ENCODE results near the gene LTC4S.
A peak's percentile ranks its signal among the peaks of the same experiment; 100 is the strongest.
"Not testable (repeated sequence)": the region's sequence is repeated elsewhere in the genome, so short reads cannot be mapped to it uniquely, and the experiment has no call there.

LTC4S gene

DNA sequence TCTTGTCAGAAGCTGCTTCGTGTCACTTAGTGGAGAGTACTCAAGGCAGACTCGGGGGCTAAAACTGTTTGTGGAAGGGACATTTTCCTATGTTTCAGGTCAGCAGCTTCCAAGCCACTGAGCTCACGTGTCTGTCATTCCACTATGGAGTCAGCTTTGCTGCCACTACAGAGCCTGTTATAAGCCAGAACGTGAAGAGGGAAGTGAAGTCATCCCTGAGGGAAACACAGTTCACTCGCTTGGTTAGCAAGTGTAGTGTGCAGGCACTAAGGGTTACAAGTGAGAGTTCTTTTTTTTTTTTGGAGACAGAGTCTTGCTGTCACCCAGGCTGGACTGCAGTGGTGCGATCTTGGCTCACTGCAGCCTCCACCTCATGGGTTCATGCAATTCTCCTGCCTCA lies 24.5 kb upstream of the LTC4S start:
- no peak for DNase-seq

DNA sequence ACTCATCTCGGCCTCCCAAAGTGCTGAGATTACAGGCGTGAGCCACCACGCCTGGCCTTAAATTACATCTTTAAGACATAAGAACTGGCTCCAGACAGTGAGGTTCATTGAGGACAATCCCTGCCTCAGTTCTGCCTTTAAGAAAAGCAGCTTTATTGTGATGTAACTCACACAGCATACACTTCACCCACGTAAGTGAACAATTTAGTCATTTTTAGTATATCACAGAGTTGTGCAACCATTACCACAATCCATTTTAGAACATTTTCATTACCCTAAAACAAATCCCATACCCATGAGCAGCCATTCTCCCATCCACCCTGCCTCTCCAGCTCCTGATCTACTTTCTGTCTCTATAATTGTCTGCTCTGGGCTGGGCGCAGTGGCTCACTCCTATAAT lies 24.0 kb upstream of the LTC4S start:
- no peak for DNase-seq

DNA sequence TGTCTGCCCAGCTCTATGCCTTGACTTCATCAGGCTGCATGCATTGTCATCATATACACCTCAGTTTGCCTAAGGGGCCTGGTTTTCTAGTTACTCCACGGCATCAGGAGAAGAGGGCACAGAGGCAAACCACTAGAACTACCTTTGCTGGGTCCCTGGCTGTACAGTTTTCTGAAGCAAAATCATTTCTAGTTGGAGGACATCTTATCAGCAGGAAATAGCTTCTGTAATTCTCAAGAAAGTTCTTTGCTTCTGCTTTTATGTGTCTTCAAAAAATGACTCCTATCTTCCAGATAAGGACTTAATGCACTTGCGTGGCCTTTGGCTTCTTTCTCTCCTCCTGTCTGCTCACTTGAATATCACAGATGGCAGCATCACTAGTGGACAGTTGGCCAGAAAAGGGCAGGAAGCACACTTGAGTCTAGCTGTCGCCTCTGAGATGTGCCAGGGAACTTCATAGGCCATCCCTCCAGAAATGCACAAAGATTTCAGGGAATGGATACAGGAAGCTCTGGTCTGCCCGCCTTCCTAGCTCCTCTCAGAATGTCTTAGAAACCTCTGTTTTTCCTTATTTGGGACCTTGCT lies 22.4 kb upstream of the LTC4S start:
- DNase-seq, result no peak

DNA sequence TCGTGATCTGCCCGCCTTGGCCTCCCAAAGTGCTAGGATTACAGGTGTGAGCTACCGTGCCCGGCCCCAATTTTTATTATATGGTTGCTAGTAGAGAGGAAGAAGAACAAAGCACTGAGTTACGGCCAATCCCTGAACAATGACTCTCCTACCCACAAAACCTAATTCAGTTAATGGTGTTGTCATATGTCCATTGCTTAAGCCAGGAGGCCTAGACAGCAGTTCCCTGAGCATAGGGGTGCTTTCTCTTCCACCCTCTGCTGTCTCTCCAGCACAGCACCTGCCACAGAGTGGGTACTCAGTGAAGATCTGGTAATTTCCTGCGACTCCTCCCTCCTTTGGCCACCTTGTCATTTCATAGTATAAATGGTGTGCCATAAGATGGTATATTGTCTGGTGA lies 21.4 kb upstream of the LTC4S start:
- DNase-seq, result no peak

DNA sequence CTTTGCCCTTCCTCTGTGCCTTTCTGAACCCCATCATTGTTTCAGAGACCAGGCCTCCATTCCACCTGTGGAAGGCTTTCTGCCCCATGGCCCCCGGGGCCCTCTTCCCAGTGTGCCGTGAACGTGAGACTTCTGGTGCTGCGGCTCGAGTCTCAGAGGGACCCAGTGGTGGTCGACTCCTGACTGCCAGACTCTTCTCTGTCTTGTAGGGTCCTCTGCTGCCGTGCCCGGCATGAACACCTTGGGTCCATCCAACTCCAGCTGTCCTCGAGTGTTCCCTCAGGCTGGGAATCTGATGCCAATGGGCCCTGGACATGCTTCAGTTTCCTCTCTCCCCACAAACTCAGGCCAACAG lies 20.1 kb upstream of the LTC4S start:
- DNase-seq, result no peak

DNA sequence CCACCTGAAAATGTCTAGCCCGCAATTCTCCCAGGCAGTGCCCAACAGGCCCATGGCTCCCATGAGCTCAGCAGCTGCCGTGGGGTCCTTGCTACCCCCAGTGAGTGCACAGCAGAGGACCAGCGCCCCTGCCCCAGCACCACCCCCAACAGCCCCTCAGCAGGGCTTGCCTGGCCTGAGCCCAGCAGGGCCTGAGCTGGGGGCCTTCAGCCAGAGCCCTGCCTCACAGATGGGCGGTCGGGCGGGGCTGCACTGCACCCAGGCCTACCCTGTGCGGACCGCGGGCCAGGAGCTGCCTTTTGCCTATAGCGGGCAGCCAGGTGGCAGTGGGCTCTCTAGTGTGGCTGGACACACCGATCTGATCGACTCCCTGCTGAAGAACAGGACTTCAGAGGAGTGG lies 19.3 kb upstream of the LTC4S start:
- DNase-seq, result no peak

DNA sequence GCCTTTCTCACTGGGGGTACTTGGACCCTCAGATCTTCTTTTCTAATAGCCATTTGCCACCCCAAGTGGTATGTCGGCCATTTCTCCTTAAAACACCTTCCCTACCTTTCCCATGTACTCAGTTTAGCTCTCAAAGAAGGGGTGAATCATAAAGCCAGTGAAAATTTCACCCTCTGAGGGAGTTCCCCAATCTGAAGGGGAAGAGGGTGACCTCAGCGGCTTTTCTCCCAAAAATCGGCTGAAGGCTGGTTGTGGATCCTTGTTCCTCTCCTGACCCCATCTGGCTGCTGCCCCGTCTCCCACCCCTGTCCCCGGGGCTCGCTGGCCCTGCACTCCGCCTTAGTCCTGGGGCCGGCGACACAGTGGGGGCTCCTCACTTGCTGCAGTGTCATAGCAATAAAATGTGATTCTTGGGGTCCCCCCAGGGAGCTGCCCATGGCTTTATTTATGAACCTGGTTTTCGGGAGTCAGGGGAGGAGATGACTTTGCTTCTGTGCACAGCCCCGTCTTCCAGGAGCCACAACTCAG lies 17.3 kb upstream of the LTC4S start:
- DNase-seq, result no peak

DNA sequence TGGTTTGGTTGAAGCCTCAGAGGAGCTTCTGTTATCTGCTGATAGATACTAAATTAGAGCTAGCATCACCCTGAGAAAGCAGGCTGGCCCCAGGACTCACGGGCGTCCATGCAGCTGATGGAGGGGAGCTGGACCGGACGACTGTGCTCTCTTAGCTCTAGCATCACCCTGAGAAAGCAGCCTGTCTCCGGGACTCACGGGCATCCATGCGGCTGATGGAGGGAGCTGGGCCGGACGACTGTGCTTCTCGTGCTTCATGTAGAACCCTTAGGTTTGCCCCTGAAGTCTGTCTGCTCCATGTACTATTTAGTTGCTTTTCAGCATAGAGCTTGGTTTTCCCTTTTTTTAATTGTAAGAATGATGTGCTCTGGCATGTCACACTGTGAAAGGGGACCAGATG lies 16.3 kb upstream of the LTC4S start:
- no peak for DNase-seq

DNA sequence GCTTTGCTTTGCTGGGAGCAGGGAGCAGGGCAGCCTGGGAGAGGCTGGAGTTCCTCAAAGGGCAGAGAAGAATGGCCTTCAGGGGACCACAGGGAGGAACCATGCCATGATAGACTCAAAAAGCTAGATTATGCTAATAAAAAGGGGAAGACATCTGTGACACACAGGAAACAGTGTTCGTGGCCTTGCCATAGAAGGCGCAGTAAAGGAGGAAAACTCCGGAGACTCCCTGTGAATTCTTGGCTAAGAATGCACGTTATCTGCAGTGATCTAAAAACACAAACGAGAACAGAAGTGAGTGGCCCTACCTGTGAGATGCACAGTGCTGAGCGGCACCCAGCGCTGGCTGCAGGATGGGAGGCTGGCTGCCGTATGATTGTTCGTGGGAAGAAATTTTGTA lies 15.9 kb upstream of the LTC4S start:
- no peak for DNase-seq

DNA sequence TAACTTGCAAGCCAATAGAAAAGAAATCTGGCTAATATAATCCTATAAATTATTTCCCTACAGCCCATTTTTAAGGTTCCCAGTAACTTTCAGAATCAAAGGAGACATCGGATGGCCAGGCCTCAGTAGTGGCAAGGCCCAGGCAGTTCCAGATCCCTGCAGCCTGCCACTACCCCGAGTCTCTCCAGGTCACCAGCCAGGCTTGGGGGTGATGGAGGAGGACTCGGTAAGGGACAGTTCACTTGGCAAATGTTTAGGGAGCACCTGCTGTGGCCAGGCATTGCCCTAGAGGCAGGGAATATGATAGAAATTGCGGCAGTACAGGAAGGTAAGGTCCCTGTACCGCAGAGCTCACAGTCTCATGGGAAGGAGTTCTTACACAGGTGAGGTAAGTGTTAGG lies 15.2 kb upstream of the LTC4S start:
- DNase-seq, result no peak

DNA sequence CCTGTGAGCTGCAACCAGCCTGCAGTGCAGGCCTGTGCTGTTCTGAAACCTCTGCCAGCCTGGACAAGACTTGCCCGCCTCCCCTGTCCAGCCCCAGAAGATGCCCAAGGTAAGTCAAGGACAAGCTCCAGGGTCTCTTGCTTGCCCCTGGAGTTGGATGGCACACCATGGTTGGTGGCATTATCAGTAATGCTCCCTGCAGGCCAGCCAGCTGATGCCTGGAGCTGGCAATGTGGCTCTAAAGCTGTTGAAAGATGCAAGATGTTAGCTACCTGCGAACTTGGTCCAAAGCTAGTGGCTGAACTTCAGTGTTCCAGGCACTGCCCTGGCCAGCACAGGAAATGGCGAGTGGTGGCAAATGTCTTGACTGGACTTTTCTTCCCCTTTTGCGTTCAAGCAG lies 14.0 kb upstream of the LTC4S start:
- DNase-seq, result no peak

DNA sequence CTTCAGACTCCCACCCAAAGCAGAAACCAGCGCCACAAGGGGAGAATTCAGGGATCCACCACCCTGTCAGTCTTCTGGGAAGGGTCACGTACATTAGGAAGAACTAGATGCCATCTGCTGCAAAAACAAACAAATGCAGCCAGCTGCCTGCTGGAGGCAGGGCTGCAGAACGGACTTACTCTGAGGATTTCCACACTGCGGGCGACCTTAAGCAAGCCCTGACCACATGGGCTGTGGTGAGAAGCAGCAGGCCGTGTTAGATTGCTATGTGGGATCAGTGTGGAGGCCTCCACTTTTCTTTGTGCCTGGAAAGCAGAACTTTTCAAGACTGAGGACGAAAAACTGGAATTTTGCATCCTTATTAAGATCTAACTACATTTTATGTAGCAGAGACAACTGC lies 13.4 kb upstream of the LTC4S start:
- no peak for DNase-seq

DNA sequence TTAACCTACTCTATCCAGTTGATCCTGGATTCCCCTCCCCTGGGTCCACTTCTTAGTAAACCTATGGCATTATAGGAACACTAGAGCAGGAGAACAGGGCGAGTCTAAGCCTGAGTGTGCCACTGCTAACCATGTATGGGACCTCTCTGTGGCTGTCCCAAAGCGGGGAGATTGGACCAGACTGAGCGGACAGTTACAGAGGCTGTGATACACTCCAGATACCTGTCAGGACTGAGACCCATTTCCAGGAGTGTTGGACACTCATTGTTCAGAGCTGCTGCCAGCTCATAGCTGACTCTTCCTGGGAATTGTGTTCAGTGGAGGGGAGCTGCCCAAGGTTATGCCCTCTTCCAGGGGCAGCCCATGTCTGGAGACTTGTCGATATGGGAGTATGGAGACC lies 11.9 kb upstream of the LTC4S start:
- DNase-seq, result no peak

DNA sequence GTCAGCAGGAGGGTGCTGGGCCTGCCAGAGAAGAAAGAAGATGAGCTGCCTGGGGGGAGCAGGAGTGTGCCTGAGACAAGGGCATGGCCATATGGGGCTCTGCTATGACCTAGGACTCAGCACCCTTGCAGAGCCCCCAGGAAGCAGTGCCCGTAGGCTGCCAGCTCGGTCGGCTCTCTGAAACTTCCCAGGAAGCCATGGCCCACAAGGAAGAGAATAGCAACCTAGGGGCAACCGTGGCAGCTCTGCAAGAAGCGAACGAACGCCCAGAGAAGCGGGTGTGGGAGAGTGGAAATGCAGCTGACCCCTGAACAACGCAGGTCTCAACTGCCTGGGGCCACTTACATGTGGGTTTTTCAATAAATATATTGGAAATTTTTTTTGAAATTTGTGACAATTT lies 10.7 kb upstream of the LTC4S start:
- no peak for DNase-seq

DNA sequence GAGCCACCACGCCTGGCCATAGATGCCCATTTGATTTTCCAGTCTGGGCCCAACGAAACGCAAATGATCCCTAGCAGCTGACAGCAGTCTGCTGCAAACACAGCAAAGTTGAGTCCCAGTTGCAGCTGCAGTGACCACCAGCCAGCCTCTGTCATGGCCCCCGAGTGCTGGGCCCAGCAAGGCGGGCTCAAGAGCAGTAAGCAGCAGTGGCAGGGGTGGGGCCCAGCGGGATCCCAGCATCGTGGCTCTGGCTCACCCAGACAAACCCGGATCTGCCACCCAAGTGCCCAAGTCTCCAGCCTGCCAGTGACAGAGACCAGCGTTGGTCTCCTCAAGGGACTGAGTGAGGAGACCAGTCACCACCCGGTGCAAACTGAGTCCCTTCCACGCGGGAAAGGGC lies 6.9 kb upstream of the LTC4S start:
- DNase-seq, result no peak

DNA sequence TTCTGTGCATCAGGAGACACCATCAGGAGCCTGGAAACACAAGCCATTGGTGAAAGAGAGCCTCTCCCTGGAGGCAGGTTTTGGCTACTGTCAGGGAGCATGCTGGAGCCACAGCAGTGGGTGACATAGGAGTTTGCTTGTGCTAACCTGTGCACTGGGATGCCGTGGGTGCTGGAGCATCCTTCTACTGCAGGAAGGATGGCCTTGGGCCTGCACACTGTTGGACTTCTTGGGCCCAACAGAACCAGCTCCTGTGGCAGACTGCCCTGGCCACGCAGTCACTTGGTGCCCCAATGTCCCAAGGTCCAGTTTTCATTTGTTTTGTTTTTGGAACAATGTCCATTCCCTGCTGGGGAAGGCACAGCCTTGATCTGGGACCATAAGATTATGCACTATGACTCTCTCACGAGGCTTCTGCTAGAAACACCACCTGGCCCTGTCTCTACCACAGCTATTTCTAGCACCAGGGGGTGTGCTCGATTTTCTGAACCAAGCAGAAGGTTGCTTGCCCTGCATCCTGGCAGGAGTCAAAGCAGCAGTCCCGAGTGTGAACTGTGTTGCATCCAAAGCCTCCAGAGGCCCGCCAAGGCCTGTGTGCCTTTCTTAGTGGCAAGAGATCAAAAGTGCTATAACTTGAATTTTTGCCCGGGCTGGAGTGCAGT lies 5.5 kb upstream of the LTC4S start:
- DNase-seq, result no peak

DNA sequence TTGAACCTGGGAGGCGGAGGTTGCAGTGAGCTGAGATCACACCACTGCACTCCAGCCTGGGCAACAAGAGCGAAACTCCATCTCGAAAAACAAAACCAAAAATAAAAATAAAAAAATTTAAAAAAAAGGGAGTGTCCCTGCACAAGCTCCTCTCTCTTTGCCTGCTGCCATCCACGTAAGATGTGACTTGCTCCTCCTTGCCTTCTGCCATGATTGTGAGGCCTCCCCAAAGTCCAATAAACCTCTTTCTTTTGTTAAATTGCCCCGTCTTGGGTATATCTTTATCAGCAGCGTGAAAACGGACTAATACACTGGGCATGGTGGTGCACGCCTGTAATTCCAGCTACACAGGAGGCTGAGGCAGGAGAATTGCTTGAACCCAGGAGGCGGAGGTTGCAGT lies 4.5 kb upstream of the LTC4S start:
- not testable (repeated sequence) for DNase-seq

DNA sequence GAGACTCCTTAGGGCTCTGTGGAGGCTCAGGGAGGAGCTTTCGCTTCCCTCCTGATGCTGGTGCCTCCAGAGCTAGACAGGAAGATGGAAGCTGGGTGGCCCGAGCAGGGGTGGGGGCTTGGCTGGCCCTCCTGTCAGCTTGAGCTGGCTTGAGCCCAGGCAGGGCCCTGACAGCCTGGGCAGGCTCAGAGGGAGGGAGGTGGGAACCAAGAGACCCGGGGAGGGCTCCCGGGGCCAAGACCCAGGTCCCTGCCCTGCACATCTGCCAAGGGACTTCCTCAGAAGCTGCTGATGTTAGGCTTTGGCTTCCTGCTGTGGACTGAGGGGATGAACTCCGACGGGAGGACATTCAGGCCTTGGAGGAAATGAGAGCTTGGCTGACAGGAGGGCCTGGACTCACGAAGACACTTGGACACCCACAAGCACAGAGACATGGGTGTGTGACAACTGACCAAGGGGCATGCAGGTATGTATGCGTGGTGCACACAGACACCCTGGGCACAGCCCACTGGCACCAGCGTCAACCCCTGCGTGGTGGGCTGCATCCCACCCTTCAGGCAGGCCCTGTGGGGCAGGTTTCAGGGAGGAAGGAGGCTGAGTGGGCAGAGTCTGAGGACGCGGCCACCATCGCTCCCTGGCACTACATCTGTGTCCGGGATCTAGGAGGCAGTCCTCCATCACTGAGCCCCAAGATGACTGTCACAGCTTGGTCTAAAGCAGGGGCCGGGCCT lies 1.7 kb upstream of the LTC4S start:
- peak in 5 of 56 donors; percentile 26 to 45 (median 39) for DNase-seq

DNA sequence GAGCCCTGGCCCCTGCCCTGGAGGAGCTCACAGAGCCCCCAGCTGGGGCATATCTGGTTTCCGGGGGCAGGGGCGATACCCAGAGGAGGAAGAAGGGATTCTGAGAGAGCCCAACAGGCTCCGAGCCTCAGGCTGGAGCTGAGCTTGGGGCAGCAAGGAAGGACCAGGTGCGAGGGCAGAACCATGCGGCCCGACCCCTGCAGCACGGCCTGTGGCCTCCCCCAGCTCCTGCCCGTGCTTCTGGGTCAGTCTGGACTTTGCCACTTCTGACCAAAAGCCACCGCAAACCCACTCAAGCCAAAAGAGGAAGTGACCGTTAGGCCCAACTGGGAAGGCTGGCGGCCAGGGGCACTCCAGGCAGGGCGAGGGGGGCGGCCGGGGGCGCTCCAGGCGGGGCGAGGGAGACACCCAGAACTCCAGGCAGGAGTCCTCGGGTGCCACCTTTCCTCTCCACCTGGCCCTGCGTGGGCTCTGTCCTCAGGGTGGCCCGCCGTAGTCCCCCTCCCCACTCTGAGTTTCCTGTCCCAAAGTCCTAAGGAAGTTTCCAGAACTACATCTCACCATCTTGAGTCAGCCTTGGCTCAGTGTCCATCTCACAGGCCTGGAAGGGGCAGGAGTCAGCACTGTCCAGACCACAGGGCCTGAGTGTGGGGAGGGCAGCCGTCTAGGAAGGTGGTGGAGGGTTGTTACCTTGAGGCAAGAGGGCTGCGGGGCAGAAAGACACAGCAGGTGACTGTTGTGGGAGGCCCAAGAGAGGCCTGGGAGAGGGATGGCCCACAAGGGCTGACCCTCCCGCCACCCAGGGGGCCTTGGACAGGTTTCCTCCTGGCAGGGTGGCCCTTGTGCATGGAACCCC lies 946 bp upstream of the LTC4S start:
- peak in 3 of 56 donors; percentile 26 to 33 (median 32) for DNase-seq

DNA sequence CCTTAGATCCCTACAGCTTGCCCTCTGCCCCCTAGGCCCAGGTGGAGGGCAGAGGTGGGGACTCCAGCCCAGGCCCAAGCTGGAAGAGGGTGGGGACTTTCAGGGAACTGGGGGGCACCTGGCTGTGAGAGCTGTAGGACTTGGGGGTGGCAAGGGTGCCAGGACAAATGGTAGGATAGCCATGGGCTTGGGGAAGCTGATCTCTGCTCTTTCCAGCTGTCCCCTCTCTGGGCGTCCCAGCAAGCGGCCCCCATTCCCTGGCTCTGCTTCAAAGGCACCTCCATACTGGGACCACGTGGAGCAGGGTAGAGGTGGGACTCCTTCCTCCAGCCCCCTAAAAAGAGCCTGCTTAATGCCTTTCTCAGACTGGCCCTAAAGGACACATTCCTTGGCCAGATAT lies 385 bp downstream of the LTC4S start:
- no peak for DNase-seq

DNA sequence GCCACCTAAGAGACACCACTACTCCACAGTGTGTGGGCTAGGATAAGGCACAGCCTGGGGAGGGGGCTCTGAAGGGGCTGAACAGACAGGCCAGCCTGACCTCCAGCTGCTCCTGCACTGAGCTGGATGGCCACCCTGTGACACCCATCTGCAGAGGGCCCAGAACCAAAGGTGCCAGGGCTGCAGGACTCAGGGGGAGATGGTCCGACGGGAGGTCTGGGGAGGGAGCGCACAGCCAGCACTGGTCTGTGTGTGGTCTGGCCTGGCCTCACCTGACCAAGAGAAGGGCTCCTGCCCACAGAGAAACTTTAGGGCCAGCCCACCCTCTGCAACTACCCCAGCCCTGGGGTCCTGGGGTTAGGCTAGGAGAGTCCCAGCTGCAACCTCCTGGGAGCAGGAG lies 789 bp downstream of the LTC4S start:
- no peak for DNase-seq

Data from amygdala (tissue), 56 donors.